ENCODE results near the gene VAT1L.

DNA sequence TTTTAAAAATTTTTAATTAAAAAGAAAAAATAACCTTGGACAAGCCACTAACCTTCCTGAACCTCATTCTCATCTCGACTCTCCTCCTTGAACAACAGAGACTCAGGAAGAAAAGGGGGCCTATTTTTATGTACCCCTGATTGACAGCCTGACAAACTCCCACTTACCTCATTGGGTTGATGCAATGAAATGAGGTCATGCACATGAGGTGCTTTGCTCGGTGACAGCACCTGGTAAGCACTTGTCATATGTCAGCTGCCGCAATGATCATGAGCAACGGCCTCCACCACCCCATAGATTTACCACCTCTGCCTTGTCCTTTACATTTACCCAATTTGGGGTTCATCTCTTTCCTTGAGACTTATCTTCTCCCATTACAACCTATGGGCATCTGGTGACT is 167.9 kb downstream of the VAT1L start:
- TF ChIP-seq, protein P1, sequence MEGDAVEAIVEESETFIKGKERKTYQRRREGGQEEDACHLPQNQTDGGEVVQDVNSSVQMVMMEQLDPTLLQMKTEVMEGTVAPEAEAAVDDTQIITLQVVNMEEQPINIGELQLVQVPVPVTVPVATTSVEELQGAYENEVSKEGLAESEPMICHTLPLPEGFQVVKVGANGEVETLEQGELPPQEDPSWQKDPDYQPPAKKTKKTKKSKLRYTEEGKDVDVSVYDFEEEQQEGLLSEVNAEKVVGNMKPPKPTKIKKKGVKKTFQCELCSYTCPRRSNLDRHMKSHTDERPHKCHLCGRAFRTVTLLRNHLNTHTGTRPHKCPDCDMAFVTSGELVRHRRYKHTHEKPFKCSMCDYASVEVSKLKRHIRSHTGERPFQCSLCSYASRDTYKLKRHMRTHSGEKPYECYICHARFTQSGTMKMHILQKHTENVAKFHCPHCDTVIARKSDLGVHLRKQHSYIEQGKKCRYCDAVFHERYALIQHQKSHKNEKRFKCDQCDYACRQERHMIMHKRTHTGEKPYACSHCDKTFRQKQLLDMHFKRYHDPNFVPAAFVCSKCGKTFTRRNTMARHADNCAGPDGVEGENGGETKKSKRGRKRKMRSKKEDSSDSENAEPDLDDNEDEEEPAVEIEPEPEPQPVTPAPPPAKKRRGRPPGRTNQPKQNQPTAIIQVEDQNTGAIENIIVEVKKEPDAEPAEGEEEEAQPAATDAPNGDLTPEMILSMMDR (IDR thresholded peaks at IDR 0.05) = no peak
- no peak for TF ChIP-seq POLR2A (IDR thresholded peaks at IDR 0.05)

Measured in adrenal gland (tissue), 5 donors.